ENCODE measurements around the gene ECM1.

Gene ECM1

GRCh38 chr1:150507912-150508864, at the start of gene ECM1:
ECM1 (plus strand) TSS chr1:150508109; CDS start chr1:150508210, 101 bp downstream.
- DNase-seq = no peak

- peak; percentile 87 for DNase-seq
These were observed 43.5 kb upstream of the ECM1 start for GRCh38 chr1:150464422-150464826.

GRCh38 chr1:150466964-150467363, 40.9 kb upstream of the ECM1 start:
- no peak for DNase-seq

- DNase-seq = no peak
These were observed 38.6 kb upstream of the ECM1 start for GRCh38 chr1:150469291-150469690.

- DNase-seq = no peak
These were observed 35.2 kb upstream of the ECM1 start for GRCh38 chr1:150472601-150473200.

- DNase-seq = no peak
These were observed 34.2 kb upstream of the ECM1 start for GRCh38 chr1:150473659-150474058.

GRCh38 chr1:150474869-150475268, 33.0 kb upstream of the ECM1 start:
- DNase-seq = no peak

- no peak for DNase-seq
These were observed 31.2 kb upstream of the ECM1 start for GRCh38 chr1:150476754-150477153.

- DNase-seq = no peak
These were observed 30.6 kb upstream of the ECM1 start for GRCh38 chr1:150477320-150477719.

GRCh38 chr1:150477733-150478132, 30.2 kb upstream of the ECM1 start:
- no peak for DNase-seq

GRCh38 chr1:150479370-150479769, 28.5 kb upstream of the ECM1 start:
- DNase-seq = no peak

- DNase-seq = no peak
These were observed 28.0 kb upstream of the ECM1 start for GRCh38 chr1:150479927-150480352.

GRCh38 chr1:150484431-150484830, 23.5 kb upstream of the ECM1 start:
- no peak for DNase-seq

- no peak for DNase-seq
These were observed 23.0 kb upstream of the ECM1 start for GRCh38 chr1:150484861-150485260.

- peak; percentile 96 for DNase-seq
These were observed 20.7 kb upstream of the ECM1 start, which contains the start of gene TARS2 for GRCh38 chr1:150486966-150487762. TARS2 (plus strand) TSS chr1:150487419; CDS start chr1:150487451, 32 bp downstream.

GRCh38 chr1:150487763-150488115, 20.2 kb upstream of the ECM1 start:
- DNase-seq = no peak

GRCh38 chr1:150493175-150493574, 14.7 kb upstream of the ECM1 start:
- DNase-seq = no peak

GRCh38 chr1:150498342-150498741, 9.6 kb upstream of the ECM1 start:
- DNase-seq = peak; percentile 55

- DNase-seq = no peak
These were observed 2.5 kb upstream of the ECM1 start for GRCh38 chr1:150505431-150505830.

GRCh38 chr1:150508982-150509381, 1.1 kb downstream of the ECM1 start:
- DNase-seq = no peak

- no peak for DNase-seq
These were observed 3.6 kb downstream of the ECM1 start for GRCh38 chr1:150511551-150511950.

GRCh38 chr1:150511985-150512660, 4.2 kb downstream of the ECM1 start:
- DNase-seq = no peak

- no peak for DNase-seq
These were observed 4.9 kb downstream of the ECM1 start for GRCh38 chr1:150512846-150513245.
